Heart left ventricle (tissue), 13 donors: Measurements from ENCODE around the gene TXNDC12.

Source experiments
- POLR2A ChIP-seq, 2 donors: fragments of 450-650 bp; IDR thresholded peaks; one replicate each; pipeline ENCODE4 v1.6.1; 2017; ENCODE audit warnings: antibody characterized with exemption in 2 of 2, mild to moderate bottlenecking in 2 of 2, moderate library complexity in 2 of 2
- TF ChIP-seq, protein P1 (sequence below), 12 donors: fragments of 200-600 bp; sonication (generic) in 4 of 12; IDR thresholded peaks; one replicate each; pipeline versions ENCODE4 v1.5.0 to v1.8.0; 2018 to 2022; ENCODE audit warnings: antibody characterized with exemption in 12 of 12, mild to moderate bottlenecking in 5 of 12
- donor health status: ischemic (EF 13 %, LVEDD 7.1; RV severe dilation, severe dysfunction).
- donor health status: DM: no; HTN: yes; CAD: no.
- donor health status: DM: no; HTN: no; CAD: no.
- donor health status: ischemic (EF 25% LVEDD 6.9; RV normal size, moderate dysfunction).
- donor health status: ischemic (EF 25% LVEDD 5.7; RV mildly dilated, moderate dysfunction).
- donor health status: ischemic (EF 35%, LVEDD 5.7; RV mildly dilated, moderate dysfunction).
- donor health status: nonischemic (EF 11% LVEDD 7.7; RV severe dilation, severe dysfunction).
- donor health status: DM: yes; HTN: yes; CAD: no.
- donor health status: PGD.
- donor health status: ischemic (EF 29% LVEDD 5.4; RV normal size, mild dysfunction).
- donor health status: nonischemic (EF 23%, LVEDD 6.1; RV moderate dilation, normal function).

- TF ChIP-seq, protein P1, sequence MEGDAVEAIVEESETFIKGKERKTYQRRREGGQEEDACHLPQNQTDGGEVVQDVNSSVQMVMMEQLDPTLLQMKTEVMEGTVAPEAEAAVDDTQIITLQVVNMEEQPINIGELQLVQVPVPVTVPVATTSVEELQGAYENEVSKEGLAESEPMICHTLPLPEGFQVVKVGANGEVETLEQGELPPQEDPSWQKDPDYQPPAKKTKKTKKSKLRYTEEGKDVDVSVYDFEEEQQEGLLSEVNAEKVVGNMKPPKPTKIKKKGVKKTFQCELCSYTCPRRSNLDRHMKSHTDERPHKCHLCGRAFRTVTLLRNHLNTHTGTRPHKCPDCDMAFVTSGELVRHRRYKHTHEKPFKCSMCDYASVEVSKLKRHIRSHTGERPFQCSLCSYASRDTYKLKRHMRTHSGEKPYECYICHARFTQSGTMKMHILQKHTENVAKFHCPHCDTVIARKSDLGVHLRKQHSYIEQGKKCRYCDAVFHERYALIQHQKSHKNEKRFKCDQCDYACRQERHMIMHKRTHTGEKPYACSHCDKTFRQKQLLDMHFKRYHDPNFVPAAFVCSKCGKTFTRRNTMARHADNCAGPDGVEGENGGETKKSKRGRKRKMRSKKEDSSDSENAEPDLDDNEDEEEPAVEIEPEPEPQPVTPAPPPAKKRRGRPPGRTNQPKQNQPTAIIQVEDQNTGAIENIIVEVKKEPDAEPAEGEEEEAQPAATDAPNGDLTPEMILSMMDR (IDR thresholded peaks at IDR 0.05): no peak
- no peak for TF ChIP-seq POLR2A (IDR thresholded peaks at IDR 0.05)
Measured at GRCh38 chr1:52059321-52059720, 4.3 kb upstream of the TXNDC12 start.
